ENCODE results near the gene OR6S1.

The OR6S1 gene

DNA sequence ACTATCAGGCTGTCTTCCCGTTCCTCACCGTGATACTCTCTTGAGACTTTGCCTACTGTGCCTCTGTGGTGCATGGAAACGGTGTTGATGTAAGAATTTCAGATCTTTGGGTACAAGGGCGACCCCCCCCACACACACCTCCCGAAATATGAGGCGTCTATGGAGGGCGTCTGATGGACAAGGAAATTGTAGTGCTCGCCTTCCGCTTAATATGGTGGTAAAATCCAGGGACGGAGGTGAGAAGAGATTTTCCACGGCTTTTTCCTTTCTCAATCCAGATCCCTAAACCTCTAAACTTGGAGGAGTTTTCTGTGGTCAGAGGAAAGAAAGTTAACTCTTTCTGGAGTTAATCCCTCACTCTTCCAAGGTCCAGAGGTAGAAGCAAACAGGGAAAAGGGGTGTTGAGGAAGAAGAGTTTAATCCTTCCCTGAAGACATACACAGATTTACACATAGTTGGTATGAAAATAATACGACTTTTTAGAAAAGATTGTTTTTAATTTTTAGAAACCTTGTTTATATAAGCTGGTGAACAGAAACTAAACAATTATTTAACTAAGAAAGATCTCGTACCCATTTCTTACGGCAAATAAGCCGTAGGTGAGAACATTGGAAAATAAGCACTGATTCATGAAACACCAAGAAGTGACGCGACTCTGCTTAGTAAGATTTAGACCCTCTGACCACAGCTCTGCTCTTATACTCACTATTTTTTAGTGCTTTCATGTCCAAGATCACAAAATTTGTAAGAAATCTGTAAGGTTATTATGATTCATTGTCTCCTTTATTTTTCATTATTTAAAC is 27.3 kb downstream of the OR6S1 start:
- peak overlapping the region; percentile 11 for H3K27ac Mint-ChIP-seq
- H3K36me3 Mint-ChIP-seq (ENCODE audit: low read depth) = no peaks in the 10 kb centered on the region
- no peak overlapping the region for H3K4me3 Mint-ChIP-seq
- peaks cover 12% of the 10 kb centered on the region for H3K4me1 Mint-ChIP-seq (ENCODE audit: low read depth)
- peaks cover 2% of the 10 kb centered on the region for H3K27me3 Mint-ChIP-seq (ENCODE audit: low read depth)
- H3K9me3 Mint-ChIP-seq = no peaks in the 10 kb centered on the region

GRCh38 chr14:20613094-20614037 is 28.1 kb downstream of the OR6S1 start:
- Mint-ChIP-seq H3K4me1 (ENCODE audit: low read depth) (peaks cover 12% of the 10 kb centered on the region), H3K27ac (no peak overlapping the region), H3K36me3 (ENCODE audit: low read depth) (no peaks in the 10 kb centered on the region), H3K27me3 (ENCODE audit: low read depth) (peaks cover 2% of the 10 kb centered on the region), H3K4me3 (no peak overlapping the region), H3K9me3 (no peaks in the 10 kb centered on the region)

DNA sequence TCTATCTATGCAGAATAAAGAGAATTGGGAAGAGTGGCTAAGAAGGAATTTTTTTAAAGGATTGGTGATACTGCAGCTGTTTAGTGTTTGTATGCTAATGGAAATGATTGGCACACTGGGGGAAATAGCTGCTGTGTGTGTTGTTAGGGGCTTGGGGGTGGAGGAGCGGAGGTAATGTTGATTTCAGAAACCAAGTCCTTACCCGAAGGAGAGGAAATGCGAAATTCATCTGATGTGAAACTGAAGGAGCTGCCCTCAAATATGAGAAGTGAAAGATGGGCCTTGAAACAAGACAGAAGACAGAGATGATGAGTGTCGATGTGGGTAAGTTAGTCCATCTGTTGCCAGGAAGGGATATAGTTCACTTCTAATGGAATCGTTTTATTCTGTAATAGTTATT is 29.1 kb downstream of the OR6S1 start:
- Mint-ChIP-seq H3K27ac (no peak overlapping the region), H3K4me3 (no peak overlapping the region), H3K27me3 (ENCODE audit: low read depth) (peaks cover 2% of the 10 kb centered on the region), H3K4me1 (ENCODE audit: low read depth) (peaks cover 6% of the 10 kb centered on the region), H3K9me3 (no peaks in the 10 kb centered on the region), H3K36me3 (ENCODE audit: low read depth) (no peaks in the 10 kb centered on the region)

DNA sequence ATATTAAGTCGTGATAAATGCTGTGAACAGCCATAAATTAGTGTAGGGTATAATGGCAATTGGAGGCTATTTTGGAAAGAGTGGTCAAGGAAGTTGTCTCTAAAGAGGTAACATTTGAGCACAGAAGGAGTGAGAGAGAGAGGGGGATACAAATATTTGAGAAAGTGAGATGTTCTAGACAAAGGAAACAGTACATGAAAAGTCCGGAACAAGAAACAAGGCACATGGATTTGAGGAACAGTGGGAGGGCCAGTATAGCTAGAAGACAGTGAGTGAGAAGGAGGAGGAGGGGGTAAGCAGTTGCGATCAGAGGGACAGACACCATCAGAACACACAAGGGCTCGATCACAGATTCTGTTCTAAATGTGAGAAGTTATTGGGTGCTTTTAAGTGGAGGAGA is 30.2 kb downstream of the OR6S1 start:
- peaks cover 2% of the 10 kb centered on the region for H3K27me3 Mint-ChIP-seq (ENCODE audit: low read depth)
- peaks cover 5% of the 10 kb centered on the region for H3K4me1 Mint-ChIP-seq (ENCODE audit: low read depth)
- no peak overlapping the region for H3K4me3 Mint-ChIP-seq
- H3K27ac Mint-ChIP-seq = no peak overlapping the region
- no peaks in the 10 kb centered on the region for H3K9me3 Mint-ChIP-seq
- H3K36me3 Mint-ChIP-seq (ENCODE audit: low read depth) = no peaks in the 10 kb centered on the region

GRCh38 chr14:20610002-20610765 is 31.3 kb downstream of the OR6S1 start:
- Mint-ChIP-seq H3K4me3 (no peak overlapping the region), H3K27me3 (ENCODE audit: low read depth) (peaks cover 2% of the 10 kb centered on the region), H3K4me1 (ENCODE audit: low read depth) (peaks cover 5% of the 10 kb centered on the region), H3K9me3 (no peaks in the 10 kb centered on the region), H3K36me3 (ENCODE audit: low read depth) (no peaks in the 10 kb centered on the region), H3K27ac (no peak overlapping the region)

DNA sequence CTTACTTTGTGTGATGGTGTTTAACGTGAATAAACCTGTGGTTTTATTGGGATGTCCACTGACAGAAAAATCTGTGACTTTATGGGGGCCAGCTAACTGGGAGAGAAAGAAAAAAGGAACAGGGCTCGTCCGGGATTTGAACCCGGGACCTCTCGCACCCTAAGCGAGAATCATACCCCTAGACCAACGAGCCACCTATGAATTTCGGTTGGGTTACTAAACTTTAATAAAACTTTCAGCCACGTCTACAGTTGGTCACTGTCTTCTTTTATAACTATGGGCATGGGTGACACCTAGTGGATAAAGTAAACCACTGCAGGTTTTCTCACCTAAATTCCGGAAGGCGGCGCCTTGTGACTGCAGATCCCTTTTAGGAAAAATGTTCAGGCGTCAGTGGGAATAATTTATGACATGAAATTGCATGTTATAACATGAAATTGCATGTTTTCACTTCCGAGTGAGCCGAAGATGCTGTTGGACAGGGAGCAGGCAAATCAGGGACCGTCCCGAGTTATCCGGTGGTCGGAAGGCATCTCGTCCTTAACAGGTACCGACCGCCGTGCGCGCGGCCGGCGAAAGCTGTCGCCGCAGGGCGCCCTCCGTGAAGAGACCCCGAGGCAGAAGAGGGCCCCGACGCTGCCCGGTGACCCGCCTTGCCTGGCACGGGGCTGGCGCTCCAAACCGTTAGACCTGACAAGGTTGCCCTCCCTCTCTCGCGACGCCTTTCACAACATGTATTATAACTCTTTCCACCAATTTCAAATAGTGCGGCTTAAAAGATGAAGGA is 32.1 kb downstream of the OR6S1 start:
- Mint-ChIP-seq H3K27me3 (ENCODE audit: low read depth) (no peaks in the 10 kb centered on the region), H3K9me3 (no peaks in the 10 kb centered on the region), H3K36me3 (ENCODE audit: low read depth) (no peaks in the 10 kb centered on the region), H3K27ac (no peak overlapping the region), H3K4me3 (no peak overlapping the region), H3K4me1 (ENCODE audit: low read depth) (peaks cover 2% of the 10 kb centered on the region)

DNA sequence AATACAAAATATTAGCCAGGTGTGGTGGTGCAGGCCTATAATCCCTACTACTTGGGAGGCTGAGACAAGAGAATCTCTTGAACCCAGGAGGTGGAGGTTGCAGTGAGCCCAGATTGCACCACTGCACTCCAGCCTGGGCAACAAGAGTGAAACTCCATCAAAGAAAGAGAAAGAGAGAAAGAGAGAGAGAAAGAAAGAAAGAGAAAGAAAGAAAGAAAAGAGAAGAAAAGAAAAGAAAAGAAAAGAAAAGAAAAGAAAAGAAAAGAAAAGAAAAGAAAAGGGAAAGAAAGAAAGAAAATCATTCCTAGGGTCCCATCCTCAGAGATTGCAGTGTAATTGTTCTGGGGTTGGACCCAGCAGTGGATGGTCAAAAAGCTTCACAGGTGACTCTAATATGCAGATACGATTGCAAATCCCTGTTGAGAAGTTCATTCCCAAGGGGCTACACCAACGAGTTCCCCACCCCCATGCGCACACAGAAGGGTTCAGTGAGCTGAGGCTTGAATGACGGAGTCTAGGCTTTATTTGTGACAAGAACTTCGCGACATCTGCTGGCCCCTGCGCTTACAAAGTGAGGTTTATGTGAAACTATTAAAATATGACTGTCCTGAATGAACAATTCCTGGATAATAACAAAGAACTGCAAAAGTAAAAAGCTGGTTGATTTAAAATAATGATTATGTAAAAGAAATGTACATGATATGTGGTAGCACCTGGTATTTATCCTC is 32.9 kb downstream of the OR6S1 start:
- peaks cover 2% of the 10 kb centered on the region for H3K4me1 Mint-ChIP-seq (ENCODE audit: low read depth)
- no peaks in the 10 kb centered on the region for H3K27me3 Mint-ChIP-seq (ENCODE audit: low read depth)
- H3K4me3 Mint-ChIP-seq = peak overlapping the region; percentile 40
- H3K36me3 Mint-ChIP-seq (ENCODE audit: low read depth) = no peaks in the 10 kb centered on the region
- no peak overlapping the region for H3K27ac Mint-ChIP-seq
- no peaks in the 10 kb centered on the region for H3K9me3 Mint-ChIP-seq

DNA sequence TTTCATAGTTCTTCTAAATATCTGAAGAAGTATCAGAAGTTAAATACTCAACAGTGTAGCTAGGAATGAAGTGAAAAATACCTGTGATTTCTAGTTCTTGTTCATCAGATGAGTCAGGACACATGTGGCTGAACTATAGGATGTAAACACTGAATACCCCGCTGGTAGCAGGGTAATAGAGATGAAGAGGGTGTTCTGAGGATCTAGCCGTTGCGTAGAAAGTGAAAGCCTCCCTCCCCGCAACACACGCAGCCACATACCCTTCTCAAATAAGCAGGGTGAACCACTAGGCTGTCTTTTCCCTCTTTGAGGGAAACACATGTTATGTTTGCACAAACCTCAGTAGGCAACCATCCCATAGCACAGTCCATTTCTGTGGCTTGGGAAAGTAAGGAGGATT is 33.9 kb downstream of the OR6S1 start:
- H3K4me1 Mint-ChIP-seq (ENCODE audit: low read depth) = peaks cover 2% of the 10 kb centered on the region
- H3K36me3 Mint-ChIP-seq (ENCODE audit: low read depth) = no peaks in the 10 kb centered on the region
- H3K27me3 Mint-ChIP-seq (ENCODE audit: low read depth) = no peaks in the 10 kb centered on the region
- no peak overlapping the region for H3K27ac Mint-ChIP-seq
- H3K9me3 Mint-ChIP-seq = no peaks in the 10 kb centered on the region
- no peak overlapping the region for H3K4me3 Mint-ChIP-seq

DNA sequence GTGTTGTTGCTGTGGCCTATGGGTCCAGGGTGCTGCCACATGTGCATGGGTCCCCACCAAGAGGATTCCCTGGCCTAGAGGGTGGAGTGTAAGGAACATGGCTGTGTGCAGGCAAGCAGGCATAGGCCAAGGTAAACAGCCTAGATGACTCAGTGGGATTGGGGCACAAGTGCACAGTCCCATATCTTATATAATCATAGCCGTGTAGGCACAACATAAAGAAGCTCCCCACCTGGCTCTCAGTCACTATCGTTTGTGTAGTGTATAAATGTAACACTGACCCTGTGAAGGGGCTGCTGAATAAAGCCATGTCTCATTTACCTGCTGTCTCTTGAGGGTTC is 34.6 kb downstream of the OR6S1 start:
- no peak overlapping the region for H3K4me3 Mint-ChIP-seq
- H3K27me3 Mint-ChIP-seq (ENCODE audit: low read depth) = no peaks in the 10 kb centered on the region
- no peaks in the 10 kb centered on the region for H3K9me3 Mint-ChIP-seq
- H3K4me1 Mint-ChIP-seq (ENCODE audit: low read depth) = peaks cover 2% of the 10 kb centered on the region
- H3K27ac Mint-ChIP-seq = no peak overlapping the region
- H3K36me3 Mint-ChIP-seq (ENCODE audit: low read depth) = no peaks in the 10 kb centered on the region

DNA sequence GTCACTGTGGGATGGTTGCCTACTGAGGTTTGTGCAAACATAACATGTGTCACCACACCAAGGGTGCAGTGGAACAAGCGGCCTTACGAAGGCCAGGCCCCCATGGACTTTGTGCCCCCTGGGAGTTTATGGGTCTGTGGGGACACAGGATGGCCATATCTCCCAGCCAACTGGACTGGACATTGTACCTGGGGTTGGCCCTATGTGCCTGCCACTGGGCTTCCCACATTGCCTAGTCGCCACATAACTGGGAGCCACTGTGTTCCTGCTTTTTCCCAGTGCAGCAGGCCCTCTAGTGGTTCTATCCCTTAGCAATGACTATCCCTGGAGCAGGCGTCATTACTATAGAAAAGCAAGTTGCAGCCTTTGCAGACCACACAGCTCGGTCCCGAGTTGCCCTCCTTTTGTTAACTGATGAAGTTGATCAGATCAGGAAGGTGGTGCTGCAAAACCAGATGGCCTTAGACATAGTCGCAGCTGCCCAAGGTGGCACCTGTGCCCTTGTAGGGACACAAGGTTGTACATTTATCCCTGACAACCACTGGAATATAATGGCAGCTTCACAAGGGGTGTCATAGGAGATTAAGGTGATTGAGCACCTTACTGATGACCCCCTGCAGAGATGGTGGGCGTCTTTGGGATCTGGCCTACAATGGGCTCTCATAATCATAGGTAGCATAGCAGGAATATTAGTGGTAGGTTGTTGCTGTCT is 35.1 kb downstream of the OR6S1 start:
- Mint-ChIP-seq H3K4me3 (no peak overlapping the region), H3K27ac (no peak overlapping the region), H3K4me1 (ENCODE audit: low read depth) (peaks cover 2% of the 10 kb centered on the region), H3K27me3 (ENCODE audit: low read depth) (no peaks in the 10 kb centered on the region), H3K9me3 (no peaks in the 10 kb centered on the region), H3K36me3 (ENCODE audit: low read depth) (no peaks in the 10 kb centered on the region)

DNA sequence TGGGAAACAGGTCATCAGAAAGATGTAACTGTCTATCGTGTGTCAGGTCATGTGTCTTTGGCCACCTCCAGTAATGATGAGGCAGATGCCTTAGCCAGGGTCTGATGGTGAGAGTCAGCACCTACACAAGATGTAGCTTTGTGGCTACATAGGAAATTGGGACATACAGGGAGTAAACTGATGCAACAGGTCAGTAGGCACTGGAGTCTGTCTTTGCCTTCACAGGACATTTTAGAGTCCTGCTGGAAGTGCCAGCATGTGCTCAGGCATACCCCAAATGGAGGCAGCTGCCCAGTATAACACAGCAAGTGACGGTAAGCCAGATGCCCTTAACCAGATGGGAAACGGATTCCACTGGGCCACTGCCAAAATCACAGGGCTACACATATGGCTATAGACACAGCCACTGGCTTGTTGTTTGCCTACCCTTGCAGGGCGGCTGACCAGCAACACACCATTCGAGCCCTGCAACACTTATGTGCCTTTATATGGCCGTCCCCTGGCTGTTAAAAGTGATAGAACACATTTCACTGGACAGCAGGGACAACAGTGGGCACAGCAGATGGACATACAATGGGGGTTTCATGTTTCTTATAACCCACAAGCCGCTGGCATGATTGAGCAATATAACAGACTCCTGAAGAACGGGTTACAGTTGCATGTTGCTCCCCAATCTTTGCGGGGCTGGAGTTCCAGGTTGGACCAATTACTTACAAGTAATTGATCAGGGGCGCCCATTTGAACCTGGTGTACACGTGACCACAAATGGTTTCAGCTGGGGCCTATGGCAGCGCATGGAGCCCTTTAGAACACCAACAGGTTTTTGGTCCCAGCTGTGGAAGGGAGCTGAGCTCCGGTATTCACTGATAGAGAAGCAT is 37.4 kb downstream of the OR6S1 start:
- Mint-ChIP-seq H3K4me1 (ENCODE audit: low read depth) (peaks cover 2% of the 10 kb centered on the region), H3K27me3 (ENCODE audit: low read depth) (no peaks in the 10 kb centered on the region), H3K27ac (no peak overlapping the region)

GRCh38 chr14:20602583-20602982 is 38.9 kb downstream of the OR6S1 start:
- Mint-ChIP-seq H3K27ac (no peak overlapping the region), H3K4me1 (ENCODE audit: low read depth) (no peaks in the 10 kb centered on the region), H3K36me3 (ENCODE audit: low read depth) (no peaks in the 10 kb centered on the region), H3K4me3 (no peak overlapping the region), H3K9me3 (no peaks in the 10 kb centered on the region), H3K27me3 (ENCODE audit: low read depth) (no peaks in the 10 kb centered on the region)

More for the DNA sequence above, 37.4 kb downstream of the OR6S1 start:
- H3K36me3 Mint-ChIP-seq (ENCODE audit: low read depth) = no peaks in the 10 kb centered on the region
- H3K4me3 Mint-ChIP-seq = no peak overlapping the region
- H3K9me3 Mint-ChIP-seq = no peaks in the 10 kb centered on the region

Data from T-helper 1 cell treated with Interleukin-12 subunit alpha and Interleukin-12 subunit beta and Interleukin-4 antibody, amounts not matched to agents 30 μg/mL and 1 μg/mL, for 36 hours (primary cell).